Neural progenitor cell (in vitro differentiated cells): ENCODE measurements around the gene KCNIP2. TPM values are rescaled to one million over a fixed set of nuclear protein-coding genes. Genes with fewer than 3 reads are reported as not detected.
A peak's percentile ranks its signal among the peaks of the same experiment; 100 is the strongest.

Experiments used
- DNase-seq: peaks from one replicate; pipeline ENCODE4 v3.0.0-alpha.2; 2016; ENCODE audit warnings: low spot score
- H2AFZ ChIP-seq: fragments of 200-600 bp; sonication (generic); replicated peaks from 2 replicates; pipeline ENCODE4 v1.6.1; 2016; ENCODE audit warnings: antibody characterized with exemption
- H3F3A ChIP-seq: fragments of 200-600 bp; sonication (generic); 2 replicates; pipeline ENCODE4 v1.6.1; 2016; ENCODE audit warnings: antibody characterized with exemption, low read depth
- H3K27ac ChIP-seq: fragments of 200-600 bp; sonication (generic); 2 replicates; pipeline ENCODE4 v1.5.1; 2016; ENCODE audit warnings: mild to moderate bottlenecking
- H3K27me3 ChIP-seq: fragments of 200-600 bp; sonication (generic); 2 replicates; pipeline ENCODE4 v1.6.1; 2016; ENCODE audit warnings: mild to moderate bottlenecking, moderate library complexity
- H3K36me3 ChIP-seq: fragments of 200-600 bp; sonication (generic); 2 replicates; pipeline ENCODE4 v1.5.1; 2016
- H3K4me1 ChIP-seq: fragments of 200-600 bp; sonication (generic); 2 replicates; pipeline ENCODE4 v1.6.1; 2016; ENCODE audit warnings: mixed run types
- H3K4me2 ChIP-seq: fragments of 200-600 bp; sonication (generic); 2 replicates; pipeline ENCODE4 v1.6.1; 2016
- H3K4me3 ChIP-seq: fragments of 200-600 bp; sonication (generic); 2 replicates; pipeline ENCODE4 v1.5.1; 2016
- H3K79me2 ChIP-seq: fragments of 200-600 bp; sonication (generic); 2 replicates; pipeline ENCODE4 v1.6.1; 2016; ENCODE audit warnings: low read depth
- H3K9ac ChIP-seq: fragments of 200-600 bp; sonication (generic); 2 replicates; pipeline ENCODE4 v1.6.1; 2016
- H3K9me3 ChIP-seq: fragments of 200-600 bp; sonication (generic); 2 replicates; pipeline ENCODE4 v1.5.1; 2016; ENCODE audit warnings: low read depth
- H4K20me1 ChIP-seq: fragments of 200-600 bp; sonication (generic); 2 replicates; pipeline ENCODE4 v1.6.1; 2016; ENCODE audit warnings: low read depth
- H3K27ac Mint-ChIP-seq: 3 replicates; pipeline ENCODE4 v1.8.0; 2021; ENCODE audit warnings: mixed read lengths
- H3K27me3 Mint-ChIP-seq: 2 replicates; pipeline ENCODE4 v1.8.0; 2022; ENCODE audit warnings: low read depth, mild to moderate bottlenecking, inconsistent platforms, moderate library complexity, mixed read lengths; ENCODE audit not compliant: insufficient read depth
- H3K36me3 Mint-ChIP-seq: 3 replicates; pipeline ENCODE4 v1.8.0; 2021; ENCODE audit warnings: mixed read lengths
- H3K4me1 Mint-ChIP-seq: 3 replicates; pipeline ENCODE4 v1.8.0; 2021; ENCODE audit warnings: mixed read lengths
- H3K4me3 Mint-ChIP-seq: 3 replicates; pipeline ENCODE4 v1.8.0; 2021; ENCODE audit warnings: mild to moderate bottlenecking, moderate library complexity, mixed read lengths
- H3K9me3 Mint-ChIP-seq: 3 replicates; pipeline ENCODE4 v1.8.0; 2020; ENCODE audit warnings: mixed read lengths
- CTCF ChIP-seq: fragments of 200-600 bp; sonication (generic); IDR thresholded peaks from 2 replicates; pipeline ENCODE4 v1.5.1; 2017; ENCODE audit warnings: antibody characterized with exemption, mild to moderate bottlenecking
- EZH2 ChIP-seq: fragments of 200-600 bp; sonication (generic); IDR thresholded peaks from 2 replicates; pipeline ENCODE4 v1.6.1; 2017; ENCODE audit warnings: antibody characterized with exemption, mild to moderate bottlenecking, moderate library complexity
- EZH2phosphoT487 ChIP-seq: fragments of 200-600 bp; sonication (generic); IDR thresholded peaks from 2 replicates; pipeline ENCODE4 v1.6.1; 2017; ENCODE audit warnings: antibody characterized with exemption
- total RNA-seq: library from RNA; depleted of rRNA; stranded (reverse); fragments of >200 nt; gene quantifications from 2 replicates; pipeline ENCODE4 v1.2.3, GENCODE V29; 2015; ENCODE audit warnings: low replicate concordance

KCNIP2 gene
- total RNA-seq, 1 donor from 2014 or later: 2.4 TPM

- Mint-ChIP-seq H3K4me1 (peaks cover 41% of the 10 kb centered on the region), H3K9me3 (no peaks in the 10 kb centered on the region), H3K27ac (no peak overlapping the region), H3K36me3 (no peaks in the 10 kb centered on the region), H3K27me3 (peaks cover 32% of the 10 kb centered on the region), H3K4me3 (peak overlapping the region; percentile 87)
- H3K27ac ChIP-seq: no peak overlapping the region
- TF ChIP-seq CTCF (peak; percentile 78), EZH2 (no peak)
- H3K4me1 ChIP-seq: peaks cover 47% of the 10 kb centered on the region
- H3K9me3 ChIP-seq: no peaks in the 10 kb centered on the region
- peak; percentile 91 for DNase-seq
- peak overlapping the region; percentile 39 for H2AFZ ChIP-seq
- H4K20me1 ChIP-seq: peaks cover 53% of the 10 kb centered on the region
- peak overlapping the region; percentile 57 for H3K4me3 ChIP-seq
- H3K4me2 ChIP-seq: peak overlapping the region; percentile 98
- H3K36me3 ChIP-seq: no peaks in the 10 kb centered on the region
- peaks cover 6% of the 10 kb centered on the region for H3K79me2 ChIP-seq
- H3K9ac ChIP-seq: no peak overlapping the region
- H3F3A ChIP-seq: peaks cover 69% of the 10 kb centered on the region
- H3K27me3 ChIP-seq: peaks cover 57% of the 10 kb centered on the region
These were observed 63.9 kb downstream of the KCNIP2 start for GRCh38 chr10:101779544-101780186.

DNA sequence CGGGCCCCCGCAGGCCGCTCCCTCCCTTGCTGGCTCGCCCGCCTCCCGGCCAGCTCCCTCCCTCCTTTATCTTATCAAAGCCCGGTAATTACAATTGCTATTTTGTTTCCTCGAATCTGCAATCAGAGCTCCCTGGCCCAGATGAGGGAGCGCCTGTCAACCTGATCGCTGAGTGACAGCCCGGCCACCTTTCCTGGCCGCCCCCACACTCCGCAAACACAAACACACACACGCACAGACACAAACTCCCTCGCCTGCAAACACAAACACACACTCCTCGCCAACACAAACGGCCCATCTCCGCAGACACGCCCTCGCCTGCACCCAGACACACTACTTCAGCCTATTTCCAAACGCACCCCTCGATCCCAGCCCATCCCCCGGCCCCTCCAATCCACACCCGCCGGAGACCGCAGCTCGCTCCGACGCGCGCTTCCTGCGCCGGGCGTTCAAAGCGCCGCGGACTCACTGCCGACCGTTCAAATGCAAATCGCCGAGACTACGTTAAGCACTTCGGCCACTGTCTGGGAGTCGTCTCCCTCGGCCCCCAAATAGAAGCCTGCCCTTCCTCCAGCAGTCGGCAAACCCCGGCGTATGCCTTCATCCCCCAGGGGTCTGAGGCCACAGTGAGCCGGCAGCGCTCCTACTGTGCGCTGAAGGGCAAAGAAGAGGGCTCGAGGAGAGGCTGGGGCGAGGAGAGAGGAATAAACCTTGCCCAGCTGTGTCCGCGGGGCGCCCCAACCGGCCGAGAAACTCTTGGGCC lies 64.6 kb downstream of the KCNIP2 start:
- H3K36me3 ChIP-seq: no peaks in the 10 kb centered on the region
- peaks cover 46% of the 10 kb centered on the region for H4K20me1 ChIP-seq
- H3K4me2 ChIP-seq: peak overlapping the region; percentile 98
- Mint-ChIP-seq H3K9me3 (no peaks in the 10 kb centered on the region), H3K36me3 (no peaks in the 10 kb centered on the region), H3K27me3 (peaks cover 39% of the 10 kb centered on the region), H3K27ac (no peak overlapping the region), H3K4me1 (peaks cover 43% of the 10 kb centered on the region), H3K4me3 (peak overlapping the region; percentile 87)
- H3K27ac ChIP-seq: no peak overlapping the region
- peak; percentile 60 for TF ChIP-seq EZH2
- no peak for TF ChIP-seq CTCF
- peak; percentile 67 for TF ChIP-seq EZH2phosphoT487
- H3K4me1 ChIP-seq: peaks cover 50% of the 10 kb centered on the region
- peak; percentile 91 for DNase-seq
- H3F3A ChIP-seq: peaks cover 69% of the 10 kb centered on the region
- peak overlapping the region; percentile 39 for H2AFZ ChIP-seq
- no peak overlapping the region for H3K9ac ChIP-seq
- H3K9me3 ChIP-seq: no peaks in the 10 kb centered on the region
- peak overlapping the region; percentile 57 for H3K4me3 ChIP-seq
- peaks cover 6% of the 10 kb centered on the region for H3K79me2 ChIP-seq
- peaks cover 64% of the 10 kb centered on the region for H3K27me3 ChIP-seq

DNA sequence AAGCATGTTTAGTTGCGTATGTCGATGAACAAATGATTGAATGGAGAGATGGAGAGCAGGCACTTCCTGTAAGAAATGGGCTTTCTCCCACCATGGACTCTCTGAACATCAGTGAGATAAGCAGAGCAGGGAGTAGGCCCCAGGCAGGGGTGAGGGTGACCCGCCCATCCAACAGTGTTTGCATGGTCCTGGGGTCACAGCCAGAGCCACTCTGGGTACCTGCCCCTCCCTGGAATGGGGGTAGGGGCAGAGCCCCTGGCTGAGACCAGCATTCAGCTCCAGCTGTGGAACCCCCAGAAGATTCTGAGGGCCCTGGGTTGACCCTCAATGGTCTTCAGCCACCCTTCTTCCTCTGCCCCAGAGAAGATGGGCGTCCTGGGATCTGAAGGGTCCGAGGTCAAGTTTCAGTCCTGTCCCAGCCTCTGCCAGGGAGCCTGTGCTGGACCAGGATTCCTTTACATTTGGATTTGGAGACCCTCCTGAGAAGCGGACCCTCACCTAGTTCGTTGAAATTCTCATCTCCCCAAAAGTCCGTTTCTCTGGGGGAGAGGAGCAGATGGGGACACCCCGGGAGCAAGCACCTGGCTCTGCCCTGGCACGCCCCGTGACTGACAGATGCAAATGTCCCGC lies 65.3 kb downstream of the KCNIP2 start:
- TF ChIP-seq EZH2 (no peak), CTCF (no peak)
- Mint-ChIP-seq H3K27me3 (peaks cover 46% of the 10 kb centered on the region), H3K27ac (no peak overlapping the region), H3K36me3 (no peaks in the 10 kb centered on the region), H3K9me3 (no peaks in the 10 kb centered on the region), H3K4me1 (peaks cover 45% of the 10 kb centered on the region), H3K4me3 (peak overlapping the region; percentile 87)
- Histone ChIP-seq H3K79me2 (peaks cover 6% of the 10 kb centered on the region), H3K4me3 (peak overlapping the region; percentile 57), H3K27me3 (peaks cover 71% of the 10 kb centered on the region), H3K4me1 (peaks cover 57% of the 10 kb centered on the region), H3F3A (peaks cover 70% of the 10 kb centered on the region), H4K20me1 (peaks cover 44% of the 10 kb centered on the region), H3K4me2 (peak overlapping the region; percentile 98), H2AFZ (no peak overlapping the region), H3K27ac (no peak overlapping the region), H3K9ac (no peak overlapping the region), H3K36me3 (no peaks in the 10 kb centered on the region), H3K9me3 (no peaks in the 10 kb centered on the region)
- DNase-seq: no peak
